ENCODE data around the gene HSD3B1. TPM values are rescaled to one million over a fixed set of nuclear protein-coding genes. Genes with fewer than 3 reads are reported as not detected.
A peak's percentile ranks its signal among the peaks of the same experiment; 100 is the strongest.

Gene HSD3B1
- total and polyA plus RNA-seq, 10 donors = not detected

GRCh38 chr1:119564548-119564947 is 57.5 kb downstream of the HSD3B1 start:
- intact Hi-C loops (cut with DNase I; ENCODE audit: low total_unique reads) = no loop called here
- Histone ChIP-seq H3K36me3 (no peaks in the 10 kb centered on the region), H3K4me1 (peaks cover 0 to 31% (median 9%) of the 10 kb centered on the region in 6 donors), H3K4me3 (no peak overlapping the region), H3K27me3 (replicated peaks in 1 of 7) (no peaks in the 10 kb centered on the region), H3K9me3 (no peaks in the 10 kb centered on the region), H3K27ac (peak overlapping the region in 3 of 8 donors; percentile 22 to 74 (median 30))
- WGBS, 5 donors = 45 to 74% (median 55%) methylated on average over 3 of the region's 3 CpGs
- TF ChIP-seq CTCF (IDR thresholded peaks at IDR 0.05 in 8 of 11, conservative IDR thresholded peaks at IDR 0.05 in 3 of 11) = no peak
- TF ChIP-seq POLR2A (IDR thresholded peaks at IDR 0.05) = no peak
- TF ChIP-seq POLR2AphosphoS5 (IDR thresholded peaks at IDR 0.05) = no peak
- no peak for DNase-seq

Other genes with a start within 250 kb of the HSD3B1 start
- gene HAO2, start 138.4 kb upstream of the HSD3B1 start, total RNA-seq = under 1 TPM in 1 of 7 donors, not detected in 6; 0.25 TPM
- gene HAO2, start 138.4 kb upstream of the HSD3B1 start, polyA plus RNA-seq = under 1 TPM in 2 of 3 donors, not detected in 1; 0.10 to 0.12 TPM
- gene HSD3B2, start 92.1 kb upstream of the HSD3B1 start, total RNA-seq = not detected
- gene HSD3B2, start 92.1 kb upstream of the HSD3B1 start, polyA plus RNA-seq = under 1 TPM in 1 of 3 donors, not detected in 2; 0.06 TPM
- gene ZNF697, start 141.1 kb downstream of the HSD3B1 start, total RNA-seq = 1 to 10 TPM; 5.3 to 6.6 (median 5.8) TPM
- under 1 TPM; 0.38 to 0.64 (median 0.59) TPM for gene ZNF697, start 141.1 kb downstream of the HSD3B1 start, polyA plus RNA-seq
- gene PHGDH, start 204.7 kb downstream of the HSD3B1 start, total RNA-seq = 10 to 100 TPM in 2 of 7 donors, 1 to 10 TPM in 5; 4.0 to 24.6 (median 6.6) TPM
- gene PHGDH, start 204.7 kb downstream of the HSD3B1 start, polyA plus RNA-seq = 1 to 10 TPM; 1.1 to 5.9 (median 2.0) TPM

Measured in spleen (tissue), 11 donors.